Naive thymus-derived CD4-positive, alpha-beta T cell (primary cell): Measurements from ENCODE around the gene SRP14. TPM values are rescaled to one million over a fixed set of nuclear protein-coding genes. Genes with fewer than 3 reads are reported as not detected.
"Not testable (repeated sequence)": the region's sequence is repeated elsewhere in the genome, so short reads cannot be mapped to it uniquely, and the experiment has no call there.

Experiments
- ATAC-seq: fragments of 150-1000 bp; cut with Tn5 transposase; 2 replicates; pipeline ENCODE4 v1.10.0; 2021; ENCODE audit warnings: mild to moderate bottlenecking, moderate library complexity
- CTCF ChIA-PET: fragments of 350-600 bp; sonication (Branson Sonifier 250); formaldehyde crosslinking; loops from one replicate; lab custom pipeline; 2021; ENCODE audit warnings: antibody characterized with exemption; lab: Charles Lee
- POLR2A ChIA-PET: fragments of 350-600 bp; sonication (Branson Sonifier 250); formaldehyde crosslinking; loops from one replicate; lab custom pipeline; 2021; ENCODE audit warnings: antibody characterized with exemption, inconsistent platforms; lab: Charles Lee
- DNase-seq, 9 donors: peaks; one replicate each; pipeline versions ENCODE4 v3.0.0 to v3.0.0-alpha.2; 2020 to 2022; ENCODE audit warnings: mixed read lengths in 1 of 9
- H3K27ac ChIP-seq: one replicate; pipeline ENCODE4 v1.7.0; 2013; ENCODE audit warnings: mild to moderate bottlenecking, low read depth, low read length, moderate library complexity
- H3K27me3 ChIP-seq, 2 donors: one replicate each; pipeline ENCODE4 v1.7.0; 2013; ENCODE audit warnings: low read length in 2 of 2, mild to moderate bottlenecking in 2 of 2, moderate library complexity in 2 of 2; ENCODE audit not compliant: control insufficient read depth in 2 of 2, insufficient read depth in 2 of 2
- H3K36me3 ChIP-seq, 3 experiments: 1 replicate in 2 of 3; 2 replicates in 1 of 3; pipeline ENCODE4 v1.7.0; 2013; ENCODE audit warnings: low read length in 3 of 3, mild to moderate bottlenecking in 3 of 3, moderate library complexity in 1 of 3; ENCODE audit not compliant: insufficient read depth in 3 of 3, control insufficient read depth in 2 of 3
- H3K4me1 ChIP-seq, 2 donors: one replicate each; pipeline ENCODE4 v1.7.0; 2013; ENCODE audit warnings: low read length in 2 of 2, mild to moderate bottlenecking in 2 of 2, moderate library complexity in 1 of 2; ENCODE audit not compliant: control insufficient read depth in 2 of 2, insufficient read depth in 2 of 2
- H3K4me3 ChIP-seq: 2 replicates; pipeline ENCODE4 v1.7.0; 2013; ENCODE audit warnings: mild to moderate bottlenecking, low read length
- H3K9me3 ChIP-seq, 3 experiments: 1 replicate in 2 of 3; 2 replicates in 1 of 3; pipeline ENCODE4 v1.7.0; 2013; ENCODE audit warnings: low read length in 3 of 3; ENCODE audit not compliant: control insufficient read depth in 2 of 3
- H3K27ac Mint-ChIP-seq, 9 donors: one replicate each; pipeline ENCODE4 v1.8.0; 2020 to 2022; ENCODE audit warnings: mixed read lengths in 9 of 9, mild to moderate bottlenecking in 8 of 9, moderate library complexity in 5 of 9, inconsistent platforms in 2 of 9
- H3K27me3 Mint-ChIP-seq, 5 donors: one replicate each; pipeline ENCODE4 v1.8.0; 2021 to 2022; ENCODE audit warnings: mixed read lengths in 5 of 5, mild to moderate bottlenecking in 1 of 5
- H3K36me3 Mint-ChIP-seq, 5 donors: one replicate each; pipeline ENCODE4 v1.8.0; 2020 to 2022; ENCODE audit warnings: mixed read lengths in 5 of 5, mild to moderate bottlenecking in 3 of 5, inconsistent platforms in 1 of 5
- H3K4me1 Mint-ChIP-seq, 7 donors: one replicate each; pipeline ENCODE4 v1.8.0; 2020 to 2022; ENCODE audit warnings: mixed read lengths in 7 of 7, mild to moderate bottlenecking in 3 of 7, inconsistent platforms in 1 of 7
- H3K4me3 Mint-ChIP-seq, 10 donors: one replicate each; pipeline ENCODE4 v1.8.0; 2020 to 2022; ENCODE audit warnings: mild to moderate bottlenecking in 10 of 10, mixed read lengths in 10 of 10, moderate library complexity in 6 of 10, inconsistent platforms in 2 of 10
- H3K9me3 Mint-ChIP-seq, 11 donors: one replicate each; pipeline ENCODE4 v1.8.0; 2020 to 2022; ENCODE audit warnings: mixed read lengths in 11 of 11, mild to moderate bottlenecking in 4 of 11, inconsistent platforms in 1 of 11, moderate library complexity in 1 of 11
- intact Hi-C, 2 donors: fragments of 100-400 bp; cut with micrococcal nuclease; formaldehyde crosslinking; loops; one replicate each; pipeline ENCODE4 v1.15.1; 2023
- polyA plus RNA-seq, 2 donors: library from polyadenylated mRNA; unstranded; fragments of 300-500 nt; fragmentation: Illumina TruSeq; gene quantifications; one replicate each; pipeline ENCODE4 v1.2.3, GENCODE V29; 2021
- total RNA-seq, 6 experiments: library from RNA in 5 of 6; stranded (reverse) in 5 of 6; gene quantifications; 1 replicate in 5 of 6; 2 replicates in 1 of 6; pipeline ENCODE4 v1.2.3 and lab custom pipeline; 2021 to 2026

Gene SRP14
- total and polyA plus RNA-seq, 7 experiments from 2014 or later = 92.1 to 963 (median 112) TPM

GRCh38 chr15:40074656-40075055 lies 35.7 kb upstream of the SRP14 start:
- H3K36me3 Mint-ChIP-seq, H3K9me3 Mint-ChIP-seq, H3K4me3 ChIP-seq, H3K36me3 ChIP-seq, H3K27me3 ChIP-seq, intact Hi-C loops, H3K9me3 ChIP-seq, DNase-seq, H3K27ac ChIP-seq, H3K4me1 ChIP-seq, ATAC-seq, H3K27ac Mint-ChIP-seq, POLR2A ChIA-PET: not testable (repeated sequence)
- peak overlapping the region in 2 of 10 donors; percentile 76 to 91 for H3K4me3 Mint-ChIP-seq
- CTCF ChIA-PET = interaction anchor here (1.0 to 1.9 kb wide), 2 partner anchors 30 to 32 kb away, joined by 4 to 6 read pairs; no protein-coding TSS in a partner anchor
- peaks cover 0 to 16% (median 2%) of the 10 kb centered on the region in 5 donors for H3K27me3 Mint-ChIP-seq
- H3K4me1 Mint-ChIP-seq = peaks cover 8 to 14% (median 9%) of the 10 kb centered on the region in 7 donors

- Mint-ChIP-seq H3K27me3 (peaks cover 0 to 16% (median 0%) of the 10 kb centered on the region in 5 donors), H3K4me3 (peak overlapping the region; percentile 59 to 94 (median 88)), H3K27ac (peak overlapping the region in 8 of 9 donors; percentile 1 to 93 (median 70)), H3K4me1 (peaks cover 8 to 14% (median 9%) of the 10 kb centered on the region in 7 donors)
- H3K27me3 ChIP-seq, H3K9me3 Mint-ChIP-seq, POLR2A ChIA-PET, H3K4me1 ChIP-seq, intact Hi-C loops, ATAC-seq, H3K27ac ChIP-seq, H3K36me3 ChIP-seq, H3K36me3 Mint-ChIP-seq, H3K9me3 ChIP-seq: not testable (repeated sequence)
- DNase-seq = peak in 1 of 9 donors; percentile 11
- CTCF ChIA-PET = interaction anchor here (1.0 to 1.9 kb wide), 2 partner anchors 31 to 33 kb away, joined by 4 to 6 read pairs; no protein-coding TSS in a partner anchor
- peak overlapping the region; percentile 35 for H3K4me3 ChIP-seq
These were observed 34.9 kb upstream of the SRP14 start for GRCh38 chr15:40073716-40074490.

GRCh38 chr15:40072216-40072990 lies 33.4 kb upstream of the SRP14 start:
- no peaks in the 10 kb centered on the region for H3K9me3 Mint-ChIP-seq
- DNase-seq = no peak
- POLR2A ChIA-PET = no interaction called here
- H3K36me3 Mint-ChIP-seq = no peaks in the 10 kb centered on the region
- Histone ChIP-seq H3K36me3 (no peaks in the 10 kb centered on the region), H3K27ac (no peak overlapping the region), H3K4me3 (no peak overlapping the region), H3K27me3 (no peaks in the 10 kb centered on the region), H3K9me3 (no peaks in the 10 kb centered on the region), H3K4me1 (no peaks in the 10 kb centered on the region)
- H3K4me3 Mint-ChIP-seq = no peak overlapping the region
- intact Hi-C loops = no loop called here
- H3K27ac Mint-ChIP-seq = peak overlapping the region in 1 of 9 donors; percentile 23
- peaks cover 0 to 13% (median 0%) of the 10 kb centered on the region in 5 donors for H3K27me3 Mint-ChIP-seq
- CTCF ChIA-PET = interaction anchor here (0.7 kb wide), 1 partner anchor 32 kb away, joined by 3 read pairs; no protein-coding TSS in a partner anchor
- H3K4me1 Mint-ChIP-seq = peaks cover 8 to 14% (median 9%) of the 10 kb centered on the region in 7 donors
- ATAC-seq = no peak

- Mint-ChIP-seq H3K36me3 (peaks cover 0 to 1% (median 0%) of the 10 kb centered on the region in 5 donors), H3K4me3 (no peak overlapping the region), H3K27ac (no peak overlapping the region), H3K4me1 (peaks cover 6 to 12% (median 9%) of the 10 kb centered on the region in 7 donors), H3K27me3 (peaks cover 0 to 13% (median 0%) of the 10 kb centered on the region in 5 donors), H3K9me3 (no peaks in the 10 kb centered on the region)
- no peaks in the 10 kb centered on the region for H3K36me3 ChIP-seq
- intact Hi-C loops = no loop called here
- no peak for ATAC-seq
- H3K27me3 ChIP-seq = no peaks in the 10 kb centered on the region
- H3K9me3 ChIP-seq = no peaks in the 10 kb centered on the region
- POLR2A ChIA-PET = interaction anchor here (1.1 kb wide), 1 partner anchor 12 kb away, joined by 3 read pairs; no protein-coding TSS in a partner anchor
- CTCF ChIA-PET = no interaction called here
- no peak overlapping the region for H3K27ac ChIP-seq
- H3K4me3 ChIP-seq = no peak overlapping the region
- DNase-seq = no peak
- H3K4me1 ChIP-seq = no peaks in the 10 kb centered on the region
These were observed 31.7 kb upstream of the SRP14 start for GRCh38 chr15:40070608-40071218.

- POLR2A ChIA-PET = interaction anchor here (1.1 kb wide), 1 partner anchor 11 kb away, joined by 3 read pairs; no protein-coding TSS in a partner anchor
These were observed 31.2 kb upstream of the SRP14 start for GRCh38 chr15:40070166-40070557.

More at GRCh38 chr15:40070166-40070557, 31.2 kb upstream of the SRP14 start:
- Histone ChIP-seq H3K36me3 (no peaks in the 10 kb centered on the region), H3K4me1 (peaks cover 0 to 1% of the 10 kb centered on the region in 2 donors), H3K27ac (no peak overlapping the region), H3K27me3 (no peaks in the 10 kb centered on the region), H3K4me3 (no peak overlapping the region), H3K9me3 (no peaks in the 10 kb centered on the region)
- Mint-ChIP-seq H3K27me3 (peaks cover 0 to 13% (median 0%) of the 10 kb centered on the region in 5 donors), H3K4me3 (no peak overlapping the region), H3K36me3 (peaks cover 0 to 4% (median 0%) of the 10 kb centered on the region in 5 donors), H3K27ac (no peak overlapping the region), H3K9me3 (no peaks in the 10 kb centered on the region), H3K4me1 (peaks cover under 1 to 14% (median 10%) of the 10 kb centered on the region in 7 donors)
- intact Hi-C loops = no loop called here
- no peak for DNase-seq
- CTCF ChIA-PET = no interaction called here
- no peak for ATAC-seq
